Kidney epithelial cell (primary cell): ENCODE results near the gene PEDS1. TPM values are rescaled to one million over a fixed set of nuclear protein-coding genes. Genes with fewer than 3 reads are reported as not detected.

ENCODE experiments used
- DNase-seq: peaks from one replicate; pipeline ENCODE4 v3.0.0-alpha.2; 2010; ENCODE audit warnings: low read depth
- H3K27me3 ChIP-seq: 2 replicates; pipeline ENCODE4 v1.6.0; 2011; ENCODE audit warnings: low read length; ENCODE audit not compliant: control insufficient read depth, insufficient read depth
- H3K36me3 ChIP-seq: 2 replicates; pipeline ENCODE4 v1.5.1; 2011; ENCODE audit warnings: low read length; ENCODE audit not compliant: control insufficient read depth, insufficient read depth
- H3K4me3 ChIP-seq: 2 replicates; pipeline ENCODE4 v1.5.1; 2011; ENCODE audit warnings: low read depth, mild to moderate bottlenecking, control low read depth, low read length
- CTCF ChIP-seq: IDR thresholded peaks from 2 replicates; pipeline ENCODE4 v1.5.1; 2011; ENCODE audit warnings: mild to moderate bottlenecking, moderate library complexity, low read length, control low read depth, inconsistent platforms; ENCODE audit not compliant: insufficient read depth, poor library complexity, severe bottlenecking
- total RNA-seq: library from RNA; depleted of rRNA; stranded (reverse); fragments of >200 nt; gene quantifications from 2 replicates; pipeline ENCODE4 v1.2.3, GENCODE V29; 2015

The PEDS1 gene
- total RNA-seq, 1 donor from 2014 or later: 52.1 TPM

- no peak for TF ChIP-seq CTCF
- Histone ChIP-seq H3K4me3 (no peak overlapping the region), H3K36me3 (no peaks in the 10 kb centered on the region), H3K27me3 (no peaks in the 10 kb centered on the region)
- DNase-seq: no peak
Measured at GRCh38 chr20:50122763-50123162, 30.8 kb downstream of the PEDS1 start.

GRCh38 chr20:50121858-50122271 lies 31.7 kb downstream of the PEDS1 start:
- TF ChIP-seq CTCF: no peak
- no peaks in the 10 kb centered on the region for H3K36me3 ChIP-seq
- no peak overlapping the region for H3K4me3 ChIP-seq
- H3K27me3 ChIP-seq: no peaks in the 10 kb centered on the region
- no peak for DNase-seq

GRCh38 chr20:50120935-50121693 lies 32.4 kb downstream of the PEDS1 start:
- TF ChIP-seq CTCF: peak; percentile 96
- DNase-seq: no peak
- no peak overlapping the region for H3K4me3 ChIP-seq
- H3K27me3 ChIP-seq: no peaks in the 10 kb centered on the region
- H3K36me3 ChIP-seq: no peaks in the 10 kb centered on the region

- no peak for TF ChIP-seq CTCF
- H3K27me3 ChIP-seq: no peaks in the 10 kb centered on the region
- no peak overlapping the region for H3K4me3 ChIP-seq
- no peaks in the 10 kb centered on the region for H3K36me3 ChIP-seq
- no peak for DNase-seq
Measured at GRCh38 chr20:50118203-50118602, 35.3 kb downstream of the PEDS1 start.

GRCh38 chr20:50116368-50116999 lies 37.0 kb downstream of the PEDS1 start:
- Histone ChIP-seq H3K4me3 (peak overlapping the region; percentile 28), H3K36me3 (no peaks in the 10 kb centered on the region), H3K27me3 (no peaks in the 10 kb centered on the region)
- TF ChIP-seq CTCF: no peak
- no peak for DNase-seq
